HG02610 (cell line): Measurements from ENCODE around the gene CDKN1C.

Experiments
- ATAC-seq: cut with Tn5 transposase; IDR thresholded peaks from one replicate; pipeline ENCODE4 v1.9.1; 2021; ENCODE audit warnings: mild to moderate bottlenecking, moderate library complexity; ENCODE audit not compliant: unreplicated experiment

The CDKN1C gene

GRCh38 chr11:2890466-2891294 lies 5.1 kb upstream of the CDKN1C start:
- ATAC-seq = no peak

- no peak for ATAC-seq
These were observed 4.0 kb upstream of the CDKN1C start for GRCh38 chr11:2889362-2890273.

GRCh38 chr11:2888266-2888968 lies 2.8 kb upstream of the CDKN1C start:
- ATAC-seq = peak; percentile 37

GRCh38 chr11:2887515-2888195 lies 2.1 kb upstream of the CDKN1C start:
- no peak for ATAC-seq

GRCh38 chr11:2886936-2887335 lies 1.4 kb upstream of the CDKN1C start:
- no peak for ATAC-seq

GRCh38 chr11:2886191-2886894 lies 768 bp upstream of the CDKN1C start:
- ATAC-seq = no peak

GRCh38 chr11:2885017-2885677 lies 428 bp downstream of the CDKN1C start:
- ATAC-seq = no peak

- no peak for ATAC-seq
These were observed 1.4 kb downstream of the CDKN1C start for GRCh38 chr11:2883979-2884815.

GRCh38 chr11:2883640-2883978 lies 2.0 kb downstream of the CDKN1C start:
- ATAC-seq = no peak

- ATAC-seq = no peak
These were observed 3.0 kb downstream of the CDKN1C start for GRCh38 chr11:2882396-2883110.

- no peak for ATAC-seq
These were observed 3.6 kb downstream of the CDKN1C start for GRCh38 chr11:2881981-2882375.

GRCh38 chr11:2881076-2881980 lies 4.2 kb downstream of the CDKN1C start:
- ATAC-seq = no peak

GRCh38 chr11:2880646-2881045 lies 4.9 kb downstream of the CDKN1C start:
- no peak for ATAC-seq

GRCh38 chr11:2878782-2879181 lies 6.8 kb downstream of the CDKN1C start:
- no peak for ATAC-seq

GRCh38 chr11:2877474-2877873 lies 8.1 kb downstream of the CDKN1C start:
- no peak for ATAC-seq

- ATAC-seq = no peak
These were observed 10.6 kb downstream of the CDKN1C start for GRCh38 chr11:2874963-2875362.
